ENCODE measurements around the gene LARGE2.

DNA sequence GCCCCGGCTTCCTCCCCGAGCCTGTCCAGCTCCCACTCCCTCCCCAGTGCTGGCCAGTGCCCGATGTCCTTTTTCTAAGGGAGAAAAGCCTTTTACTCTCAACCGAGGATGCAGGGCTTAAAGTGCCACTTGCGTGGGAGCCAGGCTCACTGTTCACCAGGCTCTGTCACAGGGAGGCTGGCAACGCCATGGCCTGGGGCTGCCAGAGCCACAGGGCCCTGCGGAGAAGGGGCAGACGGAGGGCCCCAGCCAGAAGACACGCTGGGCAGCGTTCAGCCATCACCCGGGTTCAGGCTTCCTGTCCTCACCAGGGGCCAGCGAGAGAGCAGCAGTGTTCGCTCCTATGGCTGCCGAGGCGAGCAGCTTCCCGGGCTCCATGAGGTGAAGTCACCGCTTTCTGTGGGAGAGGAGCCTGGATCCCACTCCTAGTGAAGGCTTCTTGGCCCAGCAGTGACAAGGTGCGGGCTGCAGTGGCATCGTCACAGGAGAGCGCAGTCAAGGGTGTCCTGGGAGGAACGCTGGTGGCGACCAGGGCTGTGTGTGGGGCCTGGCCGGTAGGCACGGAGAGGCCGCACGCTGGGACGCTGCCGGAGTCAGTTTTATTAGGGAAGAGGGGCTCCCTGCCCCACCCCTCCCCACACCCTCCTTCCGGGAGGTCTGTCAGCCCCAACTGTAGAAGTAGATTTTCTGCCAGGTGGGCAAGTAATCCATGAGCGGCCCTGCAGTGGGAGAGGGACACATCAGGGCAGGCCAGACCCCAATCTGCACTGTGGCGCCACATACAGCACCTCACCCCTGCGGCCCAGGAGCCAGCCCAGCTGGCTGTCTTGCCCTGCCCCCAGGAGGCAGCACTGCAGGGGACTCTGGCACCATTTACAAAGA is 12.6 kb upstream of the LARGE2 start:
- TF ChIP-seq, protein P1, sequence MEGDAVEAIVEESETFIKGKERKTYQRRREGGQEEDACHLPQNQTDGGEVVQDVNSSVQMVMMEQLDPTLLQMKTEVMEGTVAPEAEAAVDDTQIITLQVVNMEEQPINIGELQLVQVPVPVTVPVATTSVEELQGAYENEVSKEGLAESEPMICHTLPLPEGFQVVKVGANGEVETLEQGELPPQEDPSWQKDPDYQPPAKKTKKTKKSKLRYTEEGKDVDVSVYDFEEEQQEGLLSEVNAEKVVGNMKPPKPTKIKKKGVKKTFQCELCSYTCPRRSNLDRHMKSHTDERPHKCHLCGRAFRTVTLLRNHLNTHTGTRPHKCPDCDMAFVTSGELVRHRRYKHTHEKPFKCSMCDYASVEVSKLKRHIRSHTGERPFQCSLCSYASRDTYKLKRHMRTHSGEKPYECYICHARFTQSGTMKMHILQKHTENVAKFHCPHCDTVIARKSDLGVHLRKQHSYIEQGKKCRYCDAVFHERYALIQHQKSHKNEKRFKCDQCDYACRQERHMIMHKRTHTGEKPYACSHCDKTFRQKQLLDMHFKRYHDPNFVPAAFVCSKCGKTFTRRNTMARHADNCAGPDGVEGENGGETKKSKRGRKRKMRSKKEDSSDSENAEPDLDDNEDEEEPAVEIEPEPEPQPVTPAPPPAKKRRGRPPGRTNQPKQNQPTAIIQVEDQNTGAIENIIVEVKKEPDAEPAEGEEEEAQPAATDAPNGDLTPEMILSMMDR (IDR thresholded peaks at IDR 0.05 in 2 of 3, conservative IDR thresholded peaks at IDR 0.05 in 1 of 3; ENCODE audit: borderline replicate concordance in 1 of 3, insufficient read depth in 1 of 3, low read depth in 2 of 3, low read length in 2 of 3): no peak
- TF ChIP-seq SIN3A (IDR thresholded peaks at IDR 0.05; ENCODE audit: low read depth): no peak
- no peak for TF ChIP-seq EZH2 (IDR thresholded peaks at IDR 0.05)
- TF ChIP-seq ELF1 (IDR thresholded peaks at IDR 0.05; ENCODE audit: borderline replicate concordance, low read depth): no peak

Data from HCT116 (cell line).